Measurements from ENCODE around the gene ZFPL1. TPM values are rescaled to one million over a fixed set of nuclear protein-coding genes. Genes with fewer than 3 reads are reported as not detected.
"Not testable (repeated sequence)": the region's sequence is repeated elsewhere in the genome, so short reads cannot be mapped to it uniquely, and the experiment has no call there.

ZFPL1 gene
- total RNA-seq, 1 donor from 2014 or later: 33.9 TPM

DNA sequence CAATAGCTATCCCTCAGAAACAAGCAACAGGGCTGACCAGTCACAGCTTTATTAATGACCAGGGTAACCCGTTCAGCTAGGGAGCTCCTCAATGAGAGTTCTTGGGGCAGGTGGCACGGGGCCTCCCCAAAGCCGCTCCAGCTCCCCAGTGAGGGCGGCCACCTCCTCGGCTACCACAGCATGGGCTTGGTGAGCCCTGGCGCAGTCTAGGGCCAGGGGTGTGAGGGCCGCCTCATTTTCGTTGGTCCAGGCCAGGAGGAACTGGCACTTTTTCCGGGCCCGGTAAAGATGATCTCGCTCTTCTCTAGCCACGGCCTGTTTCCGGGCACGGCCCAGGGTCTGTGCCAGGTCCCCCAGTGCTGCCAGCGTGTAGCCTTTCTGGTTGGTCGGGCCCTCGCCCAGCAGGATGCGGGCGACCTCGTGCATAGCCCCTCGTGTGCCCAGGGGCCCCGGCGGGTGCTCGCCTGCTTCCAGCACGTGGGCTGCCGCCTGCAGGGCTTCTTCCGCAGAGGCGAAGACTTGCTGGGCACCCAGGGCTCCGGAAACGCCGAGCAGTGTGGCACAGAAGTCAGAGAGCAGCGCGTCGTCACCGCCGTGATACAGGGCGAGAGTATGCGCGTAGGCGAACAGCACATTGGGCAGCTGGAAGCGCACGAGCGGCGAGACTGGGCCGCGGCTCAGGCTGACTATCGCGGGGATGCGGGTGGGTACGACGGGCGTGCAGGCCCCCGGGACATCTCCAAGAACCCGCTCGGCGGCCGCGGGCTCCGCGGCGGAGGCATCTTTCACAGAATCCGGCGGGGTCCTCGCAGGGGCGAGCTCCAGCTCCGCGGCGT is 32.6 kb downstream of the ZFPL1 start:
- TF ChIP-seq, protein P1, sequence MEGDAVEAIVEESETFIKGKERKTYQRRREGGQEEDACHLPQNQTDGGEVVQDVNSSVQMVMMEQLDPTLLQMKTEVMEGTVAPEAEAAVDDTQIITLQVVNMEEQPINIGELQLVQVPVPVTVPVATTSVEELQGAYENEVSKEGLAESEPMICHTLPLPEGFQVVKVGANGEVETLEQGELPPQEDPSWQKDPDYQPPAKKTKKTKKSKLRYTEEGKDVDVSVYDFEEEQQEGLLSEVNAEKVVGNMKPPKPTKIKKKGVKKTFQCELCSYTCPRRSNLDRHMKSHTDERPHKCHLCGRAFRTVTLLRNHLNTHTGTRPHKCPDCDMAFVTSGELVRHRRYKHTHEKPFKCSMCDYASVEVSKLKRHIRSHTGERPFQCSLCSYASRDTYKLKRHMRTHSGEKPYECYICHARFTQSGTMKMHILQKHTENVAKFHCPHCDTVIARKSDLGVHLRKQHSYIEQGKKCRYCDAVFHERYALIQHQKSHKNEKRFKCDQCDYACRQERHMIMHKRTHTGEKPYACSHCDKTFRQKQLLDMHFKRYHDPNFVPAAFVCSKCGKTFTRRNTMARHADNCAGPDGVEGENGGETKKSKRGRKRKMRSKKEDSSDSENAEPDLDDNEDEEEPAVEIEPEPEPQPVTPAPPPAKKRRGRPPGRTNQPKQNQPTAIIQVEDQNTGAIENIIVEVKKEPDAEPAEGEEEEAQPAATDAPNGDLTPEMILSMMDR (IDR thresholded peaks at IDR 0.05; ENCODE audit: partially characterized antibody, unreplicated experiment): no peak
- H3K27me3 Mint-ChIP-seq (ENCODE audit: unreplicated experiment): peaks cover 25% of the 10 kb centered on the region
- peak; percentile 49 for DNase-seq
- no peaks in the 10 kb centered on the region for H3K36me3 Mint-ChIP-seq (ENCODE audit: unreplicated experiment)
- peaks cover 24% of the 10 kb centered on the region for H3K9me3 Mint-ChIP-seq (ENCODE audit: unreplicated experiment)
- peaks cover 12% of the 10 kb centered on the region for H3K4me1 Mint-ChIP-seq (ENCODE audit: low read depth, unreplicated experiment)
- peak overlapping the region; percentile 88 for H3K4me3 Mint-ChIP-seq (ENCODE audit: unreplicated experiment)
- peak overlapping the region; percentile 82 for H3K27ac Mint-ChIP-seq (ENCODE audit: unreplicated experiment)

DNA sequence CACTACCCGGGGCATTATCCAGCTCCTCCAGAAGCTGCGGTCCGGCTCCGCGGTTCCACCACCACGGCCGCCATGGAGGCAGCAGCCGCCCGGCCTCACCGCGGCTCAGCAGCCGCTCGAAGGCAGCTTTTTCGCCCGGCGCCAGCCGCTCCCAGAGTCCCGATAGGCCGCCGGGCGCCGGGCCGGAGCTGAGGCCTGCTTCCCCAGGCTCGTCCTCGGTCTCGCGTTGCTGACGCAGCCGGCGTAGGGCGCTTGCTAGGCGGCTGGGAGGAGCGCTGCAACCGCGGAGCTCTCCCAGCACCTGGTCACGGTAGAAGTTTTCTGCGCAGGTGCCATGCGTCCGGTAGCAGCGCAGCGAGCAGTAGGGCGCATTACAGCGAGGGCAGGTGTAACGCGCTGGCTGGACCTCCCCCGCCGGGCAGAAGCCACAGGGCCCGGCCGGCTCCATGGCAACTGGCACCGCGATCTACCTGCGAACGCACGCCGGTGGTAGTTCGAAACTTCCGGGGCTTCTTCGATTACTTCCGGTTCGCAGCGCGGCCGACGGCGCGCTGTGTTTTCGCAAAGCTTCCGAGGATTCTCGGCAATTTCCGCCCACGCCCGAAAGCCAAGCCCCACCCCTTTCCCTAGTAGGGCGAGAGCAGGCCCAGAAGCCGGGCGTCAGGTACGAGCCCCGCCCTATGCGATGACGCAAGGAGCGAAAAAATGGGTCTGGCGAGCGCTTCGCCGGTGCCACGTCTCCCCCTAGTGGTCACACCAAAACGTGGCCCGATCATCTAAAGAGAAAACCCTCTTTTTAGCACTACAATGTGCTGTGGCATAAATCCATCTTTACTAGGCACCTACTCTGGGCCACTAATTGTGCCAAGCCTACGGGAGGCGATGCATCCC is 33.4 kb downstream of the ZFPL1 start, which contains the start of gene ZNHIT2:
TSS of gene ZNHIT2 (minus strand) at position 496 of the 891 bp plus-strand sequence. CDS start at position 448, 48 bp downstream.
- Mint-ChIP-seq H3K4me3 (ENCODE audit: unreplicated experiment) (peak within 1 kb of the TSS; percentile 88), H3K4me1 (ENCODE audit: low read depth, unreplicated experiment) (peaks cover 13% of the 10 kb centered on the region), H3K27ac (ENCODE audit: unreplicated experiment) (peak within 1 kb of the TSS; percentile 82), H3K27me3 (ENCODE audit: unreplicated experiment) (peaks cover 29% of the 10 kb centered on the region), H3K36me3 (ENCODE audit: unreplicated experiment) (no peaks in the 10 kb centered on the region), H3K9me3 (ENCODE audit: unreplicated experiment) (peaks cover 23% of the 10 kb centered on the region)
- peak; percentile 99 for DNase-seq
- TF ChIP-seq, protein P1 (IDR thresholded peaks at IDR 0.05; ENCODE audit: partially characterized antibody, unreplicated experiment): peak; percentile 96

DNA sequence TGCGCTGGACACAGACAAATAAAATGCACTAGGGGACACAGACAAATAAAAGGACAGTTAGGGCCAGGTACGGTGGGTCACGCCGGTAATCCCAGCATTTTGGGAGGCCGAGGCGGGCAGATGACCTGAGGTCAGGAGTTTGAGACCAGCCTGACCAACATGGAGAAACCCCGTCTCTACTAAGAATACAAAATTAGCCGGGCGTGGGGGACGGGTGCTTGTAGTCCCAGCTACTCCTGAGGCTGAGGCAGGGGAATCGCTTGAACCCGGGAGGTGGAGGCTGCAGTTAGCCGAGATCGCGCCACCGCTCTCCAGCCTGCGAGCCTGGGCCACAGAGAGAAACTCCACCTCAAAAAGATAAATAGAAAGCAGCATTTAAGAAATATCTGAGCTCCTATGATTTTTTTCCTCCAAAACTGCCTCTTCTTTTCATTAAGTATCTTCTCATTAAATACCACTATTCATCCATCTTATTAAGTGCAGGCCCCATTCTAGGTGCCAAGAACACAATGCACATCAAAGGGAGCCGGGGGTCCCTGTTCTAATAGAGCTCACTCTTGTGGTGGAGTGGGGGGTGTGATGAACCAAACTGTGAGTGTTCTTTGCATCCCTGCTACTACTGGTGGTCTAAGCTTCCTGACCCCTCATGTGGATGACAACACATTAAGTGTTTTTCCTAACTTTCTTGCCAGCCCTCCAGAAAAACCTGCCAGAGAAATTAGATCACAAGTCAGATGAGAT is 34.2 kb downstream of the ZFPL1 start:
- Mint-ChIP-seq H3K27me3 (ENCODE audit: unreplicated experiment) (peaks cover 30% of the 10 kb centered on the region), H3K4me1 (ENCODE audit: low read depth, unreplicated experiment) (peaks cover 13% of the 10 kb centered on the region), H3K27ac (ENCODE audit: unreplicated experiment) (peak overlapping the region; percentile 82), H3K4me3 (ENCODE audit: unreplicated experiment) (peak overlapping the region; percentile 75), H3K36me3 (ENCODE audit: unreplicated experiment) (no peaks in the 10 kb centered on the region), H3K9me3 (ENCODE audit: unreplicated experiment) (peaks cover 22% of the 10 kb centered on the region)
- TF ChIP-seq, protein P1 (IDR thresholded peaks at IDR 0.05; ENCODE audit: partially characterized antibody, unreplicated experiment): peak; percentile 48
- no peak for DNase-seq

DNA sequence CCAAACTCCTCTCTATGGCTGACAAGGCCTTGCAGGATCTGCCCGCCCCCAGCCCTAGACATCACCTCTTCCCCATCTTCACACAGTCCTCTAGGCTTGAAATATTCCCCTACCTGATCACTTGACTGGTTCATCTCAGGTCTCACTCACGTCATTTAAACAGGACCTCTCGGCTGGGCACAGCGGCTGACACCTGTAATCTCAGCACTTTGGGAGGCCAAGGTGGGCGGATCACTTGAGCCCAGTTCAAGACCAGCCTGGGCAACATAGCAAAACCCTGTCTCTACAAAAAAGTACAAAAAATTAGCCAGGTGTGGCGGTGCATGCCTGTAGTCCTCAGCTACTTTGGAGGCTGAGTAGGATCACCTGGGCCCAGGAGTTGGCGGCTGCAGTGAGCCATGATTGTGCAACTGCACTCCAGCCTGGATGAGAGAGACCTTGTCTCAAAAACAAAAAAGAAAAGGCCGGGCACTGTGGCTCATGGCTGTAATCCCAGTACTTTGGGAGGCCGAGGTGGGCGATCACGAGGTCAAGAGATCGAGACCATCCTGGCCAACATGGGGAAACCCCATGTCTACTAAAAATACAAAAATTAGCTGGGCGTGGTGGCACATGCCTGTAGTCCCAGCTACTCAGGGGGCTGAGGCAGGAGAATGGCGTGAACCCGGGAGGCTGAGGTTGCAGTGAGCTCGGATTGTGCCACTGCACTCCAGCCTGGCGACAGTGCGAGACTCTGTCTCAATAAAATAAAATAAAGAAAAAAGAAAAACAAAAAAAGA is 35.1 kb downstream of the ZFPL1 start:
- H3K27me3 Mint-ChIP-seq (ENCODE audit: unreplicated experiment): peaks cover 24% of the 10 kb centered on the region
- H3K27ac Mint-ChIP-seq (ENCODE audit: unreplicated experiment): peak overlapping the region; percentile 71
- H3K36me3 Mint-ChIP-seq (ENCODE audit: unreplicated experiment); H3K4me1 Mint-ChIP-seq (ENCODE audit: low read depth, unreplicated experiment); DNase-seq: not testable (repeated sequence)
- H3K4me3 Mint-ChIP-seq (ENCODE audit: unreplicated experiment): peak overlapping the region; percentile 17
- peaks cover 18% of the 10 kb centered on the region for H3K9me3 Mint-ChIP-seq (ENCODE audit: unreplicated experiment)

Data from glutamatergic neuron (in vitro differentiated cells).